ENCODE data around the gene ATPAF1. TPM values are rescaled to one million over a fixed set of nuclear protein-coding genes. Genes with fewer than 3 reads are reported as not detected.

ATPAF1 gene
- 40.7 and 41.5 TPM in 2 replicates for total RNA-seq

GRCh38 chr1:46667782-46668760 is at the start of gene ATPAF1:
Gene ATPAF1 (minus strand): TSS chr1:46668364. CDS start chr1:46668322, 42 bp downstream.

GRCh38 chr1:46671554-46671953 is 3.4 kb upstream of the ATPAF1 start, which contains the start of gene TEX38:
Gene TEX38 (plus strand): TSS chr1:46671854. CDS start chr1:46671935, 81 bp downstream.

GRCh38 chr1:46616277-46617107 is 51.7 kb downstream of the ATPAF1 start, which contains the start of gene MOB3C:
Gene MOB3C (minus strand): TSS chr1:46616811. CDS start chr1:46613321, 3,490 bp downstream.

GRCh38 chr1:46603858-46604549 is 64.2 kb downstream of the ATPAF1 start, which contains the start of gene MKNK1:
Gene MKNK1 (minus strand): TSS chr1:46604268. CDS start chr1:46583327, 20,941 bp downstream.

Other genes starting within 250 kb of the ATPAF1 start
- under 0.01 TPM in 1 of 2 replicates, not detected in the other for gene DMBX1, start 178.5 kb downstream of the ATPAF1 start, total RNA-seq
- not detected in 2 replicates for gene KNCN, start 116.7 kb downstream of the ATPAF1 start, total RNA-seq
- gene MKNK1, start 64.1 kb downstream of the ATPAF1 start, total RNA-seq: 23.9 and 25.4 TPM in 2 replicates
- gene MOB3C, start 51.6 kb downstream of the ATPAF1 start, total RNA-seq: 7.5 and 11.0 TPM in 2 replicates
- gene TEX38, start 3.5 kb upstream of the ATPAF1 start, total RNA-seq: not detected in 2 replicates
- 41.7 and 87.8 TPM in 2 replicates for gene EFCAB14, start 50.8 kb upstream of the ATPAF1 start, total RNA-seq
- under 0.01 and 9.0 TPM in 2 replicates for gene CYP4B1, start 130.7 kb upstream of the ATPAF1 start, total RNA-seq